SK-N-SH treated with all-trans-retinoic acid at 6 μM for 48 hours (cell line): ENCODE results near the gene ATF6.

ENCODE experiments used
- ATAC-seq: fragments of 200-7000 bp; cut with Tn5 transposase; 3 replicates; pipeline ENCODE4 v1.9.1; 2020; ENCODE audit warnings: mild to moderate bottlenecking, moderate library complexity
- BACH2 ChIP-seq: fragments of 250-450 bp; sonication (Bioruptor Pico); IDR thresholded peaks from 2 replicates; pipeline ENCODE4 v1.9.0; 2021; ENCODE audit warnings: mild to moderate bottlenecking, borderline replicate concordance
- CSDC2 ChIP-seq: fragments of 250-450 bp; sonication (Bioruptor Pico); IDR thresholded peaks from 2 replicates; pipeline ENCODE4 v1.5.0; 2020; ENCODE audit warnings: mild to moderate bottlenecking, moderate library complexity
- ESRRG ChIP-seq: fragments of 250-450 bp; sonication (Bioruptor Pico); IDR thresholded peaks from 2 replicates; pipeline ENCODE4 v1.6.1; 2021; ENCODE audit warnings: mild to moderate bottlenecking
- GLIS3 ChIP-seq: fragments of 250-450 bp; sonication (Bioruptor Pico); IDR thresholded peaks from 2 replicates; pipeline ENCODE4 v1.5.0; 2020; ENCODE audit warnings: mild to moderate bottlenecking, moderate library complexity
- OSR1 ChIP-seq: fragments of 250-450 bp; sonication (Bioruptor Pico); IDR thresholded peaks from 2 replicates; pipeline ENCODE4 v1.8.0; 2022; ENCODE audit warnings: moderate library complexity, mild to moderate bottlenecking, inconsistent platforms
- PPARA ChIP-seq: fragments of 250-450 bp; sonication (Bioruptor Pico); IDR thresholded peaks from 2 replicates; pipeline ENCODE4 v1.5.0; 2020; ENCODE audit warnings: mild to moderate bottlenecking, borderline replicate concordance
- RARB ChIP-seq: fragments of 250-450 bp; sonication (Bioruptor Pico); IDR thresholded peaks from 2 replicates; pipeline ENCODE4 v1.8.0; 2021; ENCODE audit warnings: mild to moderate bottlenecking, moderate library complexity
- SNAI2 ChIP-seq: fragments of 250-450 bp; sonication (Bioruptor Pico); IDR thresholded peaks from 2 replicates; pipeline ENCODE4 v1.5.0; 2020; ENCODE audit warnings: mild to moderate bottlenecking, moderate library complexity
- TCF4 ChIP-seq: fragments of 250-450 bp; sonication (Bioruptor Pico); IDR thresholded peaks from 2 replicates; pipeline ENCODE4 v1.8.0; 2021; ENCODE audit warnings: mild to moderate bottlenecking, moderate library complexity, borderline replicate concordance
- TOX ChIP-seq: fragments of 250-450 bp; sonication (Bioruptor Pico); IDR thresholded peaks from 2 replicates; pipeline ENCODE4 v1.8.0; 2021; ENCODE audit warnings: mild to moderate bottlenecking, moderate library complexity, borderline replicate concordance
- ZC3H10 ChIP-seq: fragments of 250-450 bp; sonication (Bioruptor Pico); IDR thresholded peaks from 2 replicates; pipeline ENCODE4 v1.5.1; 2021; ENCODE audit warnings: mild to moderate bottlenecking, moderate library complexity
- ZFP3 ChIP-seq: fragments of 250-450 bp; sonication (Bioruptor Pico); IDR thresholded peaks from 2 replicates; pipeline ENCODE4 v1.5.0; 2020; ENCODE audit warnings: mild to moderate bottlenecking, moderate library complexity
- ZFP30 ChIP-seq: fragments of 450-650 bp; formaldehyde crosslinking; IDR thresholded peaks from 2 replicates; pipeline ENCODE4 v1.5.0; 2022; ENCODE audit warnings: mild to moderate bottlenecking, moderate library complexity
- ZNF565 ChIP-seq: fragments of 450-650 bp; formaldehyde crosslinking; conservative IDR thresholded peaks from 2 replicates; pipeline ENCODE4 v1.5.0; 2020; ENCODE audit warnings: low read depth, mild to moderate bottlenecking, moderate library complexity
- ZNF70 ChIP-seq: fragments of 450-650 bp; formaldehyde crosslinking; IDR thresholded peaks from 2 replicates; pipeline ENCODE4 v1.5.0; 2020; ENCODE audit warnings: mild to moderate bottlenecking, moderate library complexity
- ZNF8 ChIP-seq: fragments of 450-650 bp; formaldehyde crosslinking; IDR thresholded peaks from 2 replicates; pipeline ENCODE4 v1.5.0; 2020; ENCODE audit warnings: mild to moderate bottlenecking, moderate library complexity
- TF ChIP-seq, protein P1 (sequence below): fragments of 250-450 bp; sonication (Bioruptor Pico); IDR thresholded peaks from 2 replicates; pipeline ENCODE4 v1.8.0; 2021; ENCODE audit warnings: low read depth, mild to moderate bottlenecking, moderate library complexity, borderline replicate concordance
- TF ChIP-seq, protein P2 (sequence below): fragments of 250-450 bp; sonication (Bioruptor Pico); IDR thresholded peaks from 2 replicates; pipeline ENCODE4 v1.5.0; 2020; ENCODE audit warnings: mild to moderate bottlenecking, moderate library complexity
- TF ChIP-seq, protein P3 (sequence below): fragments of 250-450 bp; sonication (Bioruptor Pico); IDR thresholded peaks from 2 replicates; pipeline ENCODE4 v1.8.0; 2020; ENCODE audit warnings: mild to moderate bottlenecking, moderate library complexity, borderline replicate concordance
- TF ChIP-seq, protein P4 (sequence below): fragments of 250-450 bp; sonication (Bioruptor Pico); IDR thresholded peaks from 2 replicates; pipeline ENCODE4 v1.5.1; 2021; ENCODE audit warnings: mild to moderate bottlenecking, moderate library complexity
- TF ChIP-seq, protein P5 (sequence below): fragments of 250-450 bp; sonication (Bioruptor Pico); IDR thresholded peaks from 2 replicates; pipeline ENCODE4 v1.5.1; 2020; ENCODE audit warnings: low read depth, mild to moderate bottlenecking, moderate library complexity

Gene ATF6

DNA sequence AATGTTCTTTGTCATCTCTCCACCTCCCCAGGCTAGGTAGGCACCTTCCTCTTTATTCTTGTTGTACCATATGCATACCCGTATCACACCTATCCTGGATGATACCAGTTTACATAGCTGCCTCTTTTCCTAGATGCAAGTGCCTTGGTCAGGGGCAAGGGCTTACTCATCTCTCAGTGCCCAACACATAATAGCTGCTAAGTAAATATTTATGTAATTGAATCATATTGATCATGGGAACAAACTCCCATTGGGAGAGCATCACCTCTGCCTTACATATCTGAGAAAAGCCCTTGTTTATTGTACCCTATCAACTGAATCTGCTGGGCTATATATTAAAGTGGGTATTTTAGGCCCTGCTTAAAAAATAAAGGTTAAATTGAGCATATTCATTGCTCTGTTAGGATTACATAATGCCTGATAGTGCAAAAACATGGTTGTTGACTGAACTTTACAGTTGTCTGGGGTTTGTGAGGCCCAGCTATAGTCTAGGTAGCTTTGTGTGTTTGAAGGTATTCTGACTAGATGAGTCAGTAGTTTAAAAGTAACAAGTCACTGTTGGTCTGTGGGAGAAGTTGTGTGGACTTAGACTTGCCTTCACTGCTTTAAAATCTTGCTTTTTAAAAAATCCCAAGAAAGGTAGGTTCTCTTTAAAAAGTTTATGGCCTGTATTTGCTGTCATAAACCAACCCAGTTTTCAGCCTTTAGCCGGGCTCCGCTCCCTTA, 174.9 kb downstream of the ATF6 start:
- TF ChIP-seq ZNF8 (no peak), ESRRG (CRISPR knock-in tag) (no peak), CSDC2 (CRISPR knock-in tag) (no peak)
- ATAC-seq = no peak

DNA sequence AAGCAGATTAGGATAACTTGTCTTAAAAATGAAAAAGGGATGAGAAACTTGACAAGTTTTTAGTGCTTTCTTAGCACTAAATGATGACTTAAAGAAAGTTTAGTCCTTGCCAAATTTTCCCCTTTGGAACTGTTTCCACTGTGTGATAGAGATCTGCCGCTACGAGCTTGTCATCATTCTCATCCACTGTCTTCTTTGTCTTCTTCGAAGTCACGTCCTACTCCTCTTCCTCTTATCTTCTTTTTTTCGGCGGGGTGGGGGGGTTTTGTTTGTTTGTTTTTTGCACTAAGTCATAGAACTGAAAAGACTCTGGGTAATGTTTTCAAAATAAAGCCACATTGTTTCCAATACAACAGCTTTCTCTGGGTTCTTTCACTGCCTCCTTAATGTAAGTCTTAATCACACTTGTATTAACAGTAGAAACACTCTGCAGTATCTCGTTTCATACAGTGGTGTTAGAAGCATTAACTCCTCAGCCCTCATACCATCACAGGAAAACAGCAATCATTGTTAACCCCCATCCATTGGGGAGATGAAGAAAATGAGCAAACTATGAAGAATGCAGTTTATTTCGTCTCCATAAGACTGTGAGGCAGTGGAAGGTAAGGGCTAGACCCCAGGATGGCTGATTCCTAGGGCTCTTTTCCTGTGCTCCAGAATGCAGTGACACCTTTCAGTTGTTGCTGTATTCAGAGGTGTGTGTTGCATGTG, 175.8 kb downstream of the ATF6 start:
- TF ChIP-seq BACH2 (CRISPR knock-in tag) (no peak), TOX (CRISPR knock-in tag) (no peak), CSDC2 (CRISPR knock-in tag) (no peak), ZNF70 (CRISPR knock-in tag) (no peak), ZFP3 (CRISPR knock-in tag) (no peak), PPARA (CRISPR knock-in tag) (no peak), GLIS3 (CRISPR knock-in tag) (no peak), ZNF565 (CRISPR knock-in tag) (no peak), ESRRG (CRISPR knock-in tag) (no peak), TCF4 (no peak), SNAI2 (CRISPR knock-in tag) (no peak), ZC3H10 (no peak), OSR1 (CRISPR knock-in tag) (no peak)
- TF ChIP-seq, protein P1, sequence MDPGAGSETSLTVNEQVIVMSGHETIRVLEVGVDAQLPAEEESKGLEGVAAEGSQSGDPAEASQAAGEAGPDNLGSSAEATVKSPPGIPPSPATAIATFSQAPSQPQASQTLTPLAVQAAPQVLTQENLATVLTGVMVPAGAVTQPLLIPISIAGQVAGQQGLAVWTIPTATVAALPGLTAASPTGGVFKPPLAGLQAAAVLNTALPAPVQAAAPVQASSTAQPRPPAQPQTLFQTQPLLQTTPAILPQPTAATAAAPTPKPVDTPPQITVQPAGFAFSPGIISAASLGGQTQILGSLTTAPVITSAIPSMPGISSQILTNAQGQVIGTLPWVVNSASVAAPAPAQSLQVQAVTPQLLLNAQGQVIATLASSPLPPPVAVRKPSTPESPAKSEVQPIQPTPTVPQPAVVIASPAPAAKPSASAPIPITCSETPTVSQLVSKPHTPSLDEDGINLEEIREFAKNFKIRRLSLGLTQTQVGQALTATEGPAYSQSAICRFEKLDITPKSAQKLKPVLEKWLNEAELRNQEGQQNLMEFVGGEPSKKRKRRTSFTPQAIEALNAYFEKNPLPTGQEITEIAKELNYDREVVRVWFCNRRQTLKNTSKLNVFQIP (CRISPR knock-in tag) = no peak
- TF ChIP-seq, protein P2, sequence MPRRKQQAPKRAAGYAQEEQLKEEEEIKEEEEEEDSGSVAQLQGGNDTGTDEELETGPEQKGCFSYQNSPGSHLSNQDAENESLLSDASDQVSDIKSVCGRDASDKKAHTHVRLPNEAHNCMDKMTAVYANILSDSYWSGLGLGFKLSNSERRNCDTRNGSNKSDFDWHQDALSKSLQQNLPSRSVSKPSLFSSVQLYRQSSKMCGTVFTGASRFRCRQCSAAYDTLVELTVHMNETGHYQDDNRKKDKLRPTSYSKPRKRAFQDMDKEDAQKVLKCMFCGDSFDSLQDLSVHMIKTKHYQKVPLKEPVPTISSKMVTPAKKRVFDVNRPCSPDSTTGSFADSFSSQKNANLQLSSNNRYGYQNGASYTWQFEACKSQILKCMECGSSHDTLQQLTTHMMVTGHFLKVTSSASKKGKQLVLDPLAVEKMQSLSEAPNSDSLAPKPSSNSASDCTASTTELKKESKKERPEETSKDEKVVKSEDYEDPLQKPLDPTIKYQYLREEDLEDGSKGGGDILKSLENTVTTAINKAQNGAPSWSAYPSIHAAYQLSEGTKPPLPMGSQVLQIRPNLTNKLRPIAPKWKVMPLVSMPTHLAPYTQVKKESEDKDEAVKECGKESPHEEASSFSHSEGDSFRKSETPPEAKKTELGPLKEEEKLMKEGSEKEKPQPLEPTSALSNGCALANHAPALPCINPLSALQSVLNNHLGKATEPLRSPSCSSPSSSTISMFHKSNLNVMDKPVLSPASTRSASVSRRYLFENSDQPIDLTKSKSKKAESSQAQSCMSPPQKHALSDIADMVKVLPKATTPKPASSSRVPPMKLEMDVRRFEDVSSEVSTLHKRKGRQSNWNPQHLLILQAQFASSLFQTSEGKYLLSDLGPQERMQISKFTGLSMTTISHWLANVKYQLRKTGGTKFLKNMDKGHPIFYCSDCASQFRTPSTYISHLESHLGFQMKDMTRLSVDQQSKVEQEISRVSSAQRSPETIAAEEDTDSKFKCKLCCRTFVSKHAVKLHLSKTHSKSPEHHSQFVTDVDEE (CRISPR knock-in tag) = no peak
- TF ChIP-seq, protein P3, sequence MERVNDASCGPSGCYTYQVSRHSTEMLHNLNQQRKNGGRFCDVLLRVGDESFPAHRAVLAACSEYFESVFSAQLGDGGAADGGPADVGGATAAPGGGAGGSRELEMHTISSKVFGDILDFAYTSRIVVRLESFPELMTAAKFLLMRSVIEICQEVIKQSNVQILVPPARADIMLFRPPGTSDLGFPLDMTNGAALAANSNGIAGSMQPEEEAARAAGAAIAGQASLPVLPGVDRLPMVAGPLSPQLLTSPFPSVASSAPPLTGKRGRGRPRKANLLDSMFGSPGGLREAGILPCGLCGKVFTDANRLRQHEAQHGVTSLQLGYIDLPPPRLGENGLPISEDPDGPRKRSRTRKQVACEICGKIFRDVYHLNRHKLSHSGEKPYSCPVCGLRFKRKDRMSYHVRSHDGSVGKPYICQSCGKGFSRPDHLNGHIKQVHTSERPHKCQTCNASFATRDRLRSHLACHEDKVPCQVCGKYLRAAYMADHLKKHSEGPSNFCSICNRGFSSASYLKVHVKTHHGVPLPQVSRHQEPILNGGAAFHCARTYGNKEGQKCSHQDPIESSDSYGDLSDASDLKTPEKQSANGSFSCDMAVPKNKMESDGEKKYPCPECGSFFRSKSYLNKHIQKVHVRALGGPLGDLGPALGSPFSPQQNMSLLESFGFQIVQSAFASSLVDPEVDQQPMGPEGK (CRISPR knock-in tag) = no peak
- TF ChIP-seq, protein P4, sequence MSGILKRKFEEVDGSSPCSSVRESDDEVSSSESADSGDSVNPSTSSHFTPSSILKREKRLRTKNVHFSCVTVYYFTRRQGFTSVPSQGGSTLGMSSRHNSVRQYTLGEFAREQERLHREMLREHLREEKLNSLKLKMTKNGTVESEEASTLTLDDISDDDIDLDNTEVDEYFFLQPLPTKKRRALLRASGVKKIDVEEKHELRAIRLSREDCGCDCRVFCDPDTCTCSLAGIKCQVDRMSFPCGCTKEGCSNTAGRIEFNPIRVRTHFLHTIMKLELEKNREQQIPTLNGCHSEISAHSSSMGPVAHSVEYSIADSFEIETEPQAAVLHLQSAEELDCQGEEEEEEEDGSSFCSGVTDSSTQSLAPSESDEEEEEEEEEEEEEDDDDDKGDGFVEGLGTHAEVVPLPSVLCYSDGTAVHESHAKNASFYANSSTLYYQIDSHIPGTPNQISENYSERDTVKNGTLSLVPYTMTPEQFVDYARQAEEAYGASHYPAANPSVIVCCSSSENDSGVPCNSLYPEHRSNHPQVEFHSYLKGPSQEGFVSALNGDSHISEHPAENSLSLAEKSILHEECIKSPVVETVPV (CRISPR knock-in tag) = no peak
- TF ChIP-seq, protein P5, sequence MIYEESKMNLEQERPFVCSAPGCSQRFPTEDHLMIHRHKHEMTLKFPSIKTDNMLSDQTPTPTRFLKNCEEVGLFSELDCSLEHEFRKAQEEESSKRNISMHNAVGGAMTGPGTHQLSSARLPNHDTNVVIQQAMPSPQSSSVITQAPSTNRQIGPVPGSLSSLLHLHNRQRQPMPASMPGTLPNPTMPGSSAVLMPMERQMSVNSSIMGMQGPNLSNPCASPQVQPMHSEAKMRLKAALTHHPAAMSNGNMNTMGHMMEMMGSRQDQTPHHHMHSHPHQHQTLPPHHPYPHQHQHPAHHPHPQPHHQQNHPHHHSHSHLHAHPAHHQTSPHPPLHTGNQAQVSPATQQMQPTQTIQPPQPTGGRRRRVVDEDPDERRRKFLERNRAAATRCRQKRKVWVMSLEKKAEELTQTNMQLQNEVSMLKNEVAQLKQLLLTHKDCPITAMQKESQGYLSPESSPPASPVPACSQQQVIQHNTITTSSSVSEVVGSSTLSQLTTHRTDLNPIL (CRISPR knock-in tag) = no peak
- ATAC-seq = no peak

DNA sequence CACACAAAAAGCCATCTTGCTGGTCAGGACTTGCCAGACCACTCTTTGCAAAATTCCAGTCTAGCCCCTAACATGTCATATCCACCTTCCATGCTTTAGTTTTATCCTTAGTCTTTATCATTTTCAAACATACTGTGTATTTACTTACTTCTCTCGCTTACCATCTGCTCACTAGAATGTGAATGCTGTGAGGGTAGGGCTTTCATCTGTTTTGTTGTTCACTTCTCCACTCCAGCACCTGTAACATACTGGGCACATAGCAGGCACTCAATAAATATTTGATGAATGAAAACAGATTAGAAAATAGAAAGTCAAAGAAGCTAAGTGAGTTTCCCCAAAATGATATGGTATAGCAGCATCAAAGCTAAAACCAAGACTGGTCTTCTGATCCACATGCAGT, 177.6 kb downstream of the ATF6 start:
- no peak for ATAC-seq
- TF ChIP-seq ESRRG (CRISPR knock-in tag) (no peak), RARB (CRISPR knock-in tag) (no peak), ZC3H10 (no peak), SNAI2 (CRISPR knock-in tag) (no peak), ZFP30 (CRISPR knock-in tag) (no peak), CSDC2 (CRISPR knock-in tag) (no peak), TCF4 (no peak), ZFP3 (CRISPR knock-in tag) (no peak), TOX (CRISPR knock-in tag) (no peak), PPARA (CRISPR knock-in tag) (no peak), GLIS3 (CRISPR knock-in tag) (no peak)
- TF ChIP-seq, protein P1 (CRISPR knock-in tag) = no peak
- TF ChIP-seq, protein P3 (CRISPR knock-in tag) = no peak
- TF ChIP-seq, protein P4 (CRISPR knock-in tag) = no peak
